Upper lobe of right lung (tissue), 1 donor: Measurements from ENCODE around the gene PSMD5. TPM values are rescaled to one million over a fixed set of nuclear protein-coding genes. Genes with fewer than 3 reads are reported as not detected.

Source experiments
- ATAC-seq: fragments of 200-7000 bp; cut with Tn5 transposase; one replicate; pipeline ENCODE4 v1.9.1; 2020; ENCODE audit warnings: mild to moderate bottlenecking, moderate library complexity
- DNase-seq: peaks from one replicate; pipeline ENCODE4 v3.0.0-alpha.2; 2020
- H3K27ac ChIP-seq: fragments of 200-600 bp; one replicate; pipeline ENCODE4 v1.8.0; 2022
- H3K27me3 ChIP-seq: fragments of 200-600 bp; one replicate; pipeline ENCODE4 v1.8.0; 2022; ENCODE audit warnings: mild to moderate bottlenecking
- H3K36me3 ChIP-seq: fragments of 200-600 bp; one replicate; pipeline ENCODE4 v1.8.0; 2022
- H3K4me1 ChIP-seq: fragments of 200-600 bp; one replicate; pipeline ENCODE4 v1.8.0; 2022
- H3K4me3 ChIP-seq: fragments of 200-600 bp; one replicate; pipeline ENCODE4 v1.8.0; 2022; ENCODE audit warnings: mild to moderate bottlenecking
- H3K9me3 ChIP-seq: fragments of 200-600 bp; one replicate; pipeline ENCODE4 v1.8.0; 2022
- intact Hi-C: fragments of 100-400 bp; cut with DNase I; formaldehyde crosslinking; loops from one replicate; pipeline ENCODE4 v1.11.0; 2022
- total RNA-seq: library from RNA; stranded (reverse); fragmentation: NEBNext Ultra II Directional; extraction: Animal tissue kit (Norgen Biotek cat#: 25700); gene quantifications from one replicate; pipeline ENCODE4 v1.2.1, GENCODE V29; 2021
- TF ChIP-seq, protein P1 (sequence below): fragments of 200-600 bp; IDR thresholded peaks from one replicate; pipeline ENCODE4 v1.8.0; 2022; ENCODE audit warnings: antibody characterized with exemption
- donor health status: DM: no; HTN: yes; CAD: no; lungs with severe emphysema.

PSMD5 gene
- total RNA-seq, 1 donor from 2014 or later, result 38.2 TPM

- H3K27me3 ChIP-seq, result no peaks in the 10 kb centered on the region
- no peaks in the 10 kb centered on the region for H3K9me3 ChIP-seq
- no peak overlapping the region for H3K27ac ChIP-seq
- intact Hi-C loops, result no loop called here
- H3K36me3 ChIP-seq, result peaks cover 96% of the 10 kb centered on the region
- TF ChIP-seq, protein P1, sequence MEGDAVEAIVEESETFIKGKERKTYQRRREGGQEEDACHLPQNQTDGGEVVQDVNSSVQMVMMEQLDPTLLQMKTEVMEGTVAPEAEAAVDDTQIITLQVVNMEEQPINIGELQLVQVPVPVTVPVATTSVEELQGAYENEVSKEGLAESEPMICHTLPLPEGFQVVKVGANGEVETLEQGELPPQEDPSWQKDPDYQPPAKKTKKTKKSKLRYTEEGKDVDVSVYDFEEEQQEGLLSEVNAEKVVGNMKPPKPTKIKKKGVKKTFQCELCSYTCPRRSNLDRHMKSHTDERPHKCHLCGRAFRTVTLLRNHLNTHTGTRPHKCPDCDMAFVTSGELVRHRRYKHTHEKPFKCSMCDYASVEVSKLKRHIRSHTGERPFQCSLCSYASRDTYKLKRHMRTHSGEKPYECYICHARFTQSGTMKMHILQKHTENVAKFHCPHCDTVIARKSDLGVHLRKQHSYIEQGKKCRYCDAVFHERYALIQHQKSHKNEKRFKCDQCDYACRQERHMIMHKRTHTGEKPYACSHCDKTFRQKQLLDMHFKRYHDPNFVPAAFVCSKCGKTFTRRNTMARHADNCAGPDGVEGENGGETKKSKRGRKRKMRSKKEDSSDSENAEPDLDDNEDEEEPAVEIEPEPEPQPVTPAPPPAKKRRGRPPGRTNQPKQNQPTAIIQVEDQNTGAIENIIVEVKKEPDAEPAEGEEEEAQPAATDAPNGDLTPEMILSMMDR, result no peak
- ATAC-seq (no peak), DNase-seq (no peak)
- peaks cover 7% of the 10 kb centered on the region for H3K4me1 ChIP-seq
- H3K4me3 ChIP-seq, result no peak overlapping the region
Observed at GRCh38 chr9:120767451-120767850, 75.3 kb downstream of the PSMD5 start.

Other genes with a start within 250 kb of the PSMD5 start
- gene MEGF9, start 128.5 kb downstream of the PSMD5 start, total RNA-seq, result 92.9 TPM
- 87.1 TPM for gene FBXW2, start 49.5 kb downstream of the PSMD5 start, total RNA-seq
- gene PHF19, start 34.3 kb upstream of the PSMD5 start, total RNA-seq, result 19.0 TPM
- gene TRAF1, start 83.9 kb upstream of the PSMD5 start, total RNA-seq, result 6.0 TPM
- gene C5, start 207.4 kb upstream of the PSMD5 start, total RNA-seq, result 37.8 TPM
- 20.3 TPM for gene CNTRL, start 232.0 kb upstream of the PSMD5 start, total RNA-seq